GM12878 (cell line): ENCODE results near the gene SPHK2. TPM values are rescaled to one million over a fixed set of nuclear protein-coding genes. Genes with fewer than 3 reads are reported as not detected.
A peak's percentile ranks its signal among the peaks of the same experiment; 100 is the strongest.

Experiments
- BHLHE40 ChIP-seq, 2 experiments: fragments of 450-650 bp in 1 of 2; IDR thresholded peaks; 2 replicates each; pipeline ENCODE4 v1.6.1; 2011 to 2017; ENCODE audit warnings: low read depth in 2 of 2, borderline replicate concordance in 1 of 2, improper control_type of control experiment in 1 of 2, low read length in 1 of 2, mild to moderate bottlenecking in 1 of 2
- CUX1 ChIP-seq: IDR thresholded peaks from 2 replicates; pipeline ENCODE4 v1.6.1; 2012; ENCODE audit warnings: improper control_type of control experiment, low read depth, low read length; ENCODE audit not compliant: insufficient replicate concordance
- MTA2 ChIP-seq: fragments of 450-650 bp; IDR thresholded peaks from 2 replicates; pipeline ENCODE4 v1.6.1; 2016; ENCODE audit warnings: low read depth, mild to moderate bottlenecking, moderate library complexity
- RELB ChIP-seq: fragments of 450-650 bp; IDR thresholded peaks from 2 replicates; pipeline ENCODE4 v1.6.1; 2017; ENCODE audit warnings: low read depth, mild to moderate bottlenecking, moderate library complexity
- polyA plus RNA-seq, 11 experiments: library from polyadenylated mRNA; depleted of rRNA in 4 of 11; unstranded in 6 of 11; stranded (reverse) in 5 of 11; fragments of >200 nt; fragmentation: Nextera tagmentation in 4 of 11; fragmentation: Illumina TruSeq in 1 of 11; extraction: Ambion mirVana in 4 of 11; extraction: Trizol in 1 of 11; gene quantifications; 1 replicate in 1 of 11; 2 replicates in 10 of 11; pipeline versions ENCODE4 v1.2.1 to v1.2.3, GENCODE V29; 2011 to 2016; ENCODE audit warnings: inconsistent platforms in 2 of 11, missing spikeins in 2 of 11, low read depth in 1 of 11
- total RNA-seq, 4 experiments: library from RNA; depleted of rRNA in 3 of 4; stranded (reverse); fragments of >200 nt in 3 of 4; fragmentation: Illumina TruSeq in 1 of 4; extraction: Trizol in 1 of 4; gene quantifications; 2 replicates each; pipeline versions ENCODE4 v1.2.1 to v1.2.3, GENCODE V29; 2013 to 2021

Gene SPHK2
- total and polyA plus RNA-seq, 10 of the 15 experiments (the other 5 are each of a cell fraction or from before 2014, with no cell fraction given), result 0.37 to 40.5 (median 11.2) TPM

GRCh38 chr19:48624067-48624594, 4.8 kb downstream of the SPHK2 start (continued):
- TF ChIP-seq RELB (0 out of 2 replicates have a peak, but pooled peaks have one; percentile 6), CUX1 (no peak), MTA2 (no peak), BHLHE40 (IDR thresholded peaks at IDR 0.05; ENCODE audit: borderline replicate concordance in 1 of 2, low read depth in 2 of 2, low read length in 1 of 2) (peak; percentile 25 to 42; a peak in 1 of 4 replicates)
- TF ChIP-seq, all 136 proteins: peak for 28
